ENCODE data around the gene CCDC68.

Gene CCDC68

DNA sequence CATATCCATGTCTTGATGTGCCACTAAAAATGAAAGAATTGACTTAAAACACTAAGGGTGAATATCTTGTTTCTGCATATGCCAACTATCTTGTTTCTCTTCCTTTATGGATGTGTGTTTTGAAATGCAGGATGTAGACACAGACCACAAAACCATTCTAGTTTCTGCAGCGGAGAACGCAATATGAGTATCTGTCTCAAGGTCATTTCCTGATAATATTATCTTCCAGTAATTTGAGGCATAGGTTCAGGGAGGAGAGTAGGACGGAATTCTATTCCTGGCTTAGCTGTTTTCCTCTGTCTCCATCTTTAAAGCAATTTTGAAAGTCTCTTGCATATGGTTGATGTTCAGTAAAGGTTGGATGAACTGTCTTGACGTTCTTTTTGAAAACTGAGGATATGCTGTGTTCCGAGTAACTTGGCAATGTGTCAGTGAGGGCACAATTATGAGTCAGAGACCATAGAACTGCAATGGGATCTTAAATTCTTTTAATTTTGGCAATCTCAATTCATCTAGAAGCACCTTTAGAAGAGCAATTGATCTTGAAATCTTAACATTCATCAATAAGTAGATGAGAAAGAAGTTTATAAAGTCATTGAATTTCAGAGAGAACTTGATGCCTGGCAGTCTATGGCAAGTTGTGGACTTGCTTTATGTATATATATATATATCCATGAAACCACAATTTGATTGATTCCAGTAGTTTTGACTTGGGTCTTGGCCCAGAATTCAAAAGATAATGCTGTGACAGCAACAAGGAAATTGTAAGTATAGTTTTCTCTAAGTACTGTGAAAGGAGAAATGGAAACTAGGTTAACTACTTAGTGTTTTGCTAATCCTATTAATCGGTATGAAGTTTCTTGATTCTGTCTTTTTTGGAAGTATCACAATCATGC is 106.2 kb downstream of the CCDC68 start:
- Histone ChIP-seq H3K36me3 (ENCODE audit: insufficient read depth, low read length) (0 out of 2 replicates have a peak, but pooled peaks cover 9% of the 10 kb centered on the region), H3K79me2 (ENCODE audit: control insufficient read depth, insufficient read depth, low read length, unreplicated experiment) (peaks cover 5% of the 10 kb centered on the region), H3K4me3 (ENCODE audit: low read depth, low read length) (peak overlapping the region; percentile 42; the same call in 1 of the 2 replicates), H3K27me3 (ENCODE audit: insufficient read depth, low read length) (no peaks in the 10 kb centered on the region), H3K27ac (ENCODE audit: low read depth, low read length) (peak overlapping the region; percentile 12), H2AFZ (ENCODE audit: low read length, unreplicated experiment) (no peak overlapping the region), H3K4me1 (ENCODE audit: control insufficient read depth, insufficient read depth, low read length, unreplicated experiment) (peaks cover 13% of the 10 kb centered on the region)
